Measurements from ENCODE around the gene RHOH. TPM values are rescaled to one million over a fixed set of nuclear protein-coding genes. Genes with fewer than 3 reads are reported as not detected.

The RHOH gene
- total and polyA plus RNA-seq, 9 of the 15 experiments (the other 6 are each of a cell fraction or from before 2014, with no cell fraction given), result 14.3 to 37.7 (median 23.2) TPM

DNA sequence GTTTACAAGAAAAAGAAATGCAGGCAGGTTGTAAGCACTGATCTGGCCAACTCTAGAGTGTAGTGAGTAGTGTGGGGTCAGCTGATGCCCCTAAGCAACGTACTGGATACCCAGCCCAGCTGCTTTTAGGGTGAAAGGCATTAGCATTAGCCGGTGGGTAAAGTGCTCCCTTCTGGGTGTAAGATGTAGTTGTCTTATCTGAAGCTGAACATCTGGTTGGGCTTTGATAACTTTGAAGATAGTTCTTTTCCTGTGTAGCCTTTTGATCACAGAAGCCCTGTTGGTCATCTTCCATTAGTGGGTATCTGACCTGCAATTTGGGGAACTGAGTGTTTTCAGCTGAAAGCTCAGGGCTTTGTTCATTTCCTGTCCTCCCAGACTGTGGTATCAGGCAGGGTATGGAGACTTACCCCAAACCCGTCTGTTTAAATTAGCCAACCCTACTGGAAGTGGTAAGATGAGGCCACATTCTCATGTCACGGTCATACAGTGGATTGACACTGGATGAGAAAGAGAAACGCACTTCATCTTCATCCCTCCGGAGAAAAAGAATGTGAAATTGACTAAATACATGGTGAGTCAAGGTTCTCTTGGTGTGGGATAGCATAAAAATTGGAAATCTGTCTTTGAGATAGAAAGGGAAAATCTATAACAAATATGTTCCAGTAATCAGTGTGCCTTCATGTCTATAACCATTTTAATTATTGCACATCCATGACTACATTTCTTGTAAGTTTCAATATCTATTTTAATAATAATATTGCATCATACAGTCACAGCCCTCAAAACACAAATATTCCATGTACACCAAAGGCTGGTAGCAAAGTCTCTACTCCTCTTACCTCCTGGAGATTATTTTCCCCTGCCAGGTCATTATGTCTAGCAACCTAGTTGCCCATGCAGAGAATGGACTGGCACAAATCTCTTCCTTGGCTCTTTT lies 8.7 kb downstream of the RHOH start (continued):
- TF ChIP-seq ZNF274 (IDR thresholded peaks at IDR 0.05; ENCODE audit: borderline replicate concordance, low read depth, low read length) (no peak), ZNF830 (CRISPR knock-in tag; IDR thresholded peaks at IDR 0.05) (no peak), ZNF253 (CRISPR knock-in tag; conservative IDR thresholded peaks at IDR 0.05) (no peak), ZNF184 (CRISPR knock-in tag; IDR thresholded peaks at IDR 0.05) (no peak), ZC3H4 (CRISPR knock-in tag; IDR thresholded peaks at IDR 0.05; ENCODE audit: borderline replicate concordance) (no peak), ELF1 (tag; IDR thresholded peaks at IDR 0.05) (no peak; the same call in 1 of the 2 replicates), CEBPG (CRISPR knock-in tag; IDR thresholded peaks at IDR 0.05) (peak; percentile 32; the same call in 1 of the 2 replicates), CEBPG (tag; conservative IDR thresholded peaks at IDR 0.05 in 1 of 2, IDR thresholded peaks at IDR 0.05 in 1 of 2) (peak; percentile 91 to 98), TAL1 (IDR thresholded peaks at IDR 0.05) (peak; percentile 83), ZNF77 (CRISPR knock-in tag; IDR thresholded peaks at IDR 0.05) (no peak)
- TF ChIP-seq, protein P1, sequence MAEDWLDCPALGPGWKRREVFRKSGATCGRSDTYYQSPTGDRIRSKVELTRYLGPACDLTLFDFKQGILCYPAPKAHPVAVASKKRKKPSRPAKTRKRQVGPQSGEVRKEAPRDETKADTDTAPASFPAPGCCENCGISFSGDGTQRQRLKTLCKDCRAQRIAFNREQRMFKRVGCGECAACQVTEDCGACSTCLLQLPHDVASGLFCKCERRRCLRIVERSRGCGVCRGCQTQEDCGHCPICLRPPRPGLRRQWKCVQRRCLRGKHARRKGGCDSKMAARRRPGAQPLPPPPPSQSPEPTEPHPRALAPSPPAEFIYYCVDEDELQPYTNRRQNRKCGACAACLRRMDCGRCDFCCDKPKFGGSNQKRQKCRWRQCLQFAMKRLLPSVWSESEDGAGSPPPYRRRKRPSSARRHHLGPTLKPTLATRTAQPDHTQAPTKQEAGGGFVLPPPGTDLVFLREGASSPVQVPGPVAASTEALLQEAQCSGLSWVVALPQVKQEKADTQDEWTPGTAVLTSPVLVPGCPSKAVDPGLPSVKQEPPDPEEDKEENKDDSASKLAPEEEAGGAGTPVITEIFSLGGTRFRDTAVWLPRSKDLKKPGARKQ (CRISPR knock-in tag; IDR thresholded peaks at IDR 0.05), result no peak
- TF ChIP-seq, protein P2, sequence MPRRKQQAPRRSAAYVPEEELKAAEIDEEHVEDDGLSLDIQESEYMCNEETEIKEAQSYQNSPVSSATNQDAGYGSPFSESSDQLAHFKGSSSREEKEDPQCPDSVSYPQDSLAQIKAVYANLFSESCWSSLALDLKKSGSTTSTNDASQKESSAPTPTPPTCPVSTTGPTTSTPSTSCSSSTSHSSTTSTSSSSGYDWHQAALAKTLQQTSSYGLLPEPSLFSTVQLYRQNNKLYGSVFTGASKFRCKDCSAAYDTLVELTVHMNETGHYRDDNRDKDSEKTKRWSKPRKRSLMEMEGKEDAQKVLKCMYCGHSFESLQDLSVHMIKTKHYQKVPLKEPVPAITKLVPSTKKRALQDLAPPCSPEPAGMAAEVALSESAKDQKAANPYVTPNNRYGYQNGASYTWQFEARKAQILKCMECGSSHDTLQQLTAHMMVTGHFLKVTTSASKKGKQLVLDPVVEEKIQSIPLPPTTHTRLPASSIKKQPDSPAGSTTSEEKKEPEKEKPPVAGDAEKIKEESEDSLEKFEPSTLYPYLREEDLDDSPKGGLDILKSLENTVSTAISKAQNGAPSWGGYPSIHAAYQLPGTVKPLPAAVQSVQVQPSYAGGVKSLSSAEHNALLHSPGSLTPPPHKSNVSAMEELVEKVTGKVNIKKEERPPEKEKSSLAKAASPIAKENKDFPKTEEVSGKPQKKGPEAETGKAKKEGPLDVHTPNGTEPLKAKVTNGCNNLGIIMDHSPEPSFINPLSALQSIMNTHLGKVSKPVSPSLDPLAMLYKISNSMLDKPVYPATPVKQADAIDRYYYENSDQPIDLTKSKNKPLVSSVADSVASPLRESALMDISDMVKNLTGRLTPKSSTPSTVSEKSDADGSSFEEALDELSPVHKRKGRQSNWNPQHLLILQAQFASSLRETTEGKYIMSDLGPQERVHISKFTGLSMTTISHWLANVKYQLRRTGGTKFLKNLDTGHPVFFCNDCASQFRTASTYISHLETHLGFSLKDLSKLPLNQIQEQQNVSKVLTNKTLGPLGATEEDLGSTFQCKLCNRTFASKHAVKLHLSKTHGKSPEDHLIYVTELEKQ (CRISPR knock-in tag; IDR thresholded peaks at IDR 0.05), result no peak
- TF ChIP-seq, protein P3, sequence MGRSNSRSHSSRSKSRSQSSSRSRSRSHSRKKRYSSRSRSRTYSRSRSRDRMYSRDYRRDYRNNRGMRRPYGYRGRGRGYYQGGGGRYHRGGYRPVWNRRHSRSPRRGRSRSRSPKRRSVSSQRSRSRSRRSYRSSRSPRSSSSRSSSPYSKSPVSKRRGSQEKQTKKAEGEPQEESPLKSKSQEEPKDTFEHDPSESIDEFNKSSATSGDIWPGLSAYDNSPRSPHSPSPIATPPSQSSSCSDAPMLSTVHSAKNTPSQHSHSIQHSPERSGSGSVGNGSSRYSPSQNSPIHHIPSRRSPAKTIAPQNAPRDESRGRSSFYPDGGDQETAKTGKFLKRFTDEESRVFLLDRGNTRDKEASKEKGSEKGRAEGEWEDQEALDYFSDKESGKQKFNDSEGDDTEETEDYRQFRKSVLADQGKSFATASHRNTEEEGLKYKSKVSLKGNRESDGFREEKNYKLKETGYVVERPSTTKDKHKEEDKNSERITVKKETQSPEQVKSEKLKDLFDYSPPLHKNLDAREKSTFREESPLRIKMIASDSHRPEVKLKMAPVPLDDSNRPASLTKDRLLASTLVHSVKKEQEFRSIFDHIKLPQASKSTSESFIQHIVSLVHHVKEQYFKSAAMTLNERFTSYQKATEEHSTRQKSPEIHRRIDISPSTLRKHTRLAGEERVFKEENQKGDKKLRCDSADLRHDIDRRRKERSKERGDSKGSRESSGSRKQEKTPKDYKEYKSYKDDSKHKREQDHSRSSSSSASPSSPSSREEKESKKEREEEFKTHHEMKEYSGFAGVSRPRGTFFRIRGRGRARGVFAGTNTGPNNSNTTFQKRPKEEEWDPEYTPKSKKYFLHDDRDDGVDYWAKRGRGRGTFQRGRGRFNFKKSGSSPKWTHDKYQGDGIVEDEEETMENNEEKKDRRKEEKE (IDR thresholded peaks at IDR 0.05; ENCODE audit: borderline replicate concordance in 1 of 2, control insufficient read depth in 1 of 2, low read depth in 2 of 2, low read length in 1 of 2), result no peak
- TF ChIP-seq, protein P4, sequence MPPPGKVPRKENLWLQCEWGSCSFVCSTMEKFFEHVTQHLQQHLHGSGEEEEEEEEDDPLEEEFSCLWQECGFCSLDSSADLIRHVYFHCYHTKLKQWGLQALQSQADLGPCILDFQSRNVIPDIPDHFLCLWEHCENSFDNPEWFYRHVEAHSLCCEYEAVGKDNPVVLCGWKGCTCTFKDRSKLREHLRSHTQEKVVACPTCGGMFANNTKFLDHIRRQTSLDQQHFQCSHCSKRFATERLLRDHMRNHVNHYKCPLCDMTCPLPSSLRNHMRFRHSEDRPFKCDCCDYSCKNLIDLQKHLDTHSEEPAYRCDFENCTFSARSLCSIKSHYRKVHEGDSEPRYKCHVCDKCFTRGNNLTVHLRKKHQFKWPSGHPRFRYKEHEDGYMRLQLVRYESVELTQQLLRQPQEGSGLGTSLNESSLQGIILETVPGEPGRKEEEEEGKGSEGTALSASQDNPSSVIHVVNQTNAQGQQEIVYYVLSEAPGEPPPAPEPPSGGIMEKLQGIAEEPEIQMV (tag; conservative IDR thresholded peaks at IDR 0.05; ENCODE audit: low read depth), result no peak

All from K562 (cell line).